ENCODE data around the gene GALNTL6.

GRCh38 chr4:172740434-172740833 lies 927.2 kb downstream of the GALNTL6 start:
- TF ChIP-seq CTCF (IDR thresholded peaks at IDR 0.05), result no peak
- TF ChIP-seq EP300 (IDR thresholded peaks at IDR 0.05), result no peak
